NCI-H1694 treated with DMSO at 0.1 percent for 48 hours (cell line): ENCODE data around the gene MYBL2.
"Not testable (repeated sequence)": the region's sequence is repeated elsewhere in the genome, so short reads cannot be mapped to it uniquely, and the experiment has no call there.

Experiments
- DNase-seq: peaks from one replicate; lab custom pipeline; 2025; lab: John Stamatoyannopoulos, UW

The MYBL2 gene

DNA sequence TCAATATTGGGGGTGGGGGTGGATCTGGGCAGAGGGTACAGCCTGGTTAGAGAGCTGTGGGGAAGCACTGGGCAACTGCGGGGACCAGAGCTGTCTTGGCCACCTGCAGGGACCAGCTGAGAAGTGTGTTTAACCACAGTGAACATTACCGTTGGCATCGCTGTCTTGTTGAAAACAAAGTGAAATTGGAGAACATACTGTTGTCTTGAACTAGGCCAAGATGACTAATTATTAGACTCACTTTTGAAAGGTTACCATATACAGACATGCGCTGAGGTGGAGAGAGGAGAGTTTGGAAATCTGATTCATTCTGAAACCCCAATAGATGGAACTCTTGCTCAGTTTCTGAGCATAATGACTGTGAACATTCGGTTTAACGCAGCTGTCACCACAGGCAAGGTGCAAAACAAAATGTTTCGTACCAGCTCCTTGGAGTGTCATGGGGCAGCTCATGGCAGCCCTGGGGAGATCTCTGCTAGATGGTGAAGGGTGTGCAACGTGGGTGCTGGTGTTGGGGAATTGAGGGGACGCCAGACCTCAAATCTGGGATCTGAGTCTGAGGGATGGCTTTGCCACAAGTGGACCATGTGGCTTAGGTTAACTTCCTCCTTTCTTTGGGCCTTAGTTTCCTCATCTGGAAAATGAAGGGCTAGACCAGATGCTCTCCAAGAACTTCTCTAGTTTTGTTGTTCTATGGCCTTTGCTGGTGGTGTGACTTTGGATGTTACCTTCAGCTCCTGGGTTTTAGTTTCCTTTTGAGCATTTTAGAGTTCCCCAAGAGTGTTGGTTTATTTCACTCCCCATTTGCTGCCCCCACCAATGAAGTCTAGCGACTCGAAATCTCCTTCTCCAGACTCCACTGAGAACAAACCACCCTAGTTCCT is 84.5 kb downstream of the MYBL2 start:
- no peak for DNase-seq

DNA sequence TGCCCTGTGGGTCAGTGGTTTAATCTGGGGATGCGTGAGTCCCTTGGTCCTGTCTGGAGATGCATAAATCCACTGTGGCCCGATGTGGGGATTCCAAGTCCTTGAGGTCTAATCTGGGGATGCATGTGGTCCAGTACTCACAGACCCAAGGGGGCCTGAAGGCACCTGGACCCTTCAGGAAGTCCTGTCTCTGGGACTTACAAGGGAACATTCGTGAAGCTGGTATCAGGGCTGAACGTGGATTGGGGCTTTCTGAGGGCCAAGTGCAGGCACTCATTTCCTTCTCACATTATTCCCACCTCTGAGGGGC is 85.1 kb downstream of the MYBL2 start:
- DNase-seq, result no peak

DNA sequence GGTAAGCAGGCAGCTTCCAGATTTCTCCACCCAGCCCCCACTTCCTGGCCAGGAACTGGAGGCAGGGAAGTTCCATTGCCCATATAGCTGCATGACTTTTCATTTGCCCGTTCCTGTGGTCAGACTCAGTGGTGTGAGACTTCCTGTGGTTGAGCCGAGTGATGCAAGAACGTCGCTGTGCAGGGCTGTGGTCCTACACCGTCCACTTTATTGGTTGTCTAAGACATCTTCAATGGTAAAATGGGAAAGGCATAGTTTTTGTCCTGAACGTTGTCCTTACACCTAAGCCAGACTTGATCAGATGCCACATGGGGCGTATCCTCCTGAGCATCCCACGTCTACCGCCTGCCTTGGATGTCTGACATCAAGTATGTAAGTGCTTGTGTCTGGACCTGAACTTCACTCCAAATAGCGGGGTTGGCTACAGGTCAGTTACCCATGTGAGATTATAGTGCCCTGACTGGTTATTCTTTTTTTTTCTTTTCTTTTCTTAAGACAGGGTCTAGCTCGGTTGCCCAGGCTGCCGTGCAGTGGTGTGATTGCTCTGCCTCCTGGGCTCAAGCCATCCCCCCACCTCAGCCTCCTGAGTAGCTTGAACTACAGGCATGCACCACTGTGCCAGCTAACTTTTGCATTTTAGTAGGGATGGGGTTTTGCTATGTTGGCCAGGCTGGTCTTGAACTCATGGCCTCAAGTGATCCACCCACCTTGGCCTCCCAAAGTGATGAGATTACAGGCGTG is 85.8 kb downstream of the MYBL2 start:
- no peak for DNase-seq

DNA sequence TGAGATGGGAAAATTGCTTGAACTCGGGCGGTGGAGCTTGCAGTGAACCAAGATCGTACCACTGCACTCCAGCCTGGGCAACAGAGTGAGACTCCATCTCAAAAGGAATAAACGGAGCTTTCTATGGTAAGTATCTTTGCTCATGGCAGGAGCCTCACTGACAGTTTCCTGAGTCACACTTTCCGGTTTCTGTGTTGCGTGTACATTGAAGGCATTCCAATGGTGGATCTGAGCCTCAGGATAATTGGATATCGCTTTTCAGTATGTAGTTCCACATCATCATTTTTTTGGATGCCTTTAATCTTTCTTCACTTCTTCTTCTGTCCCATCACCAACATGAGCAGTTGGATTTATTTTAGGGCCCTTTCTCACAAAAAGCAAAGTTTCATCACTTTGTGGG is 88.5 kb downstream of the MYBL2 start:
- DNase-seq, result no peak

DNA sequence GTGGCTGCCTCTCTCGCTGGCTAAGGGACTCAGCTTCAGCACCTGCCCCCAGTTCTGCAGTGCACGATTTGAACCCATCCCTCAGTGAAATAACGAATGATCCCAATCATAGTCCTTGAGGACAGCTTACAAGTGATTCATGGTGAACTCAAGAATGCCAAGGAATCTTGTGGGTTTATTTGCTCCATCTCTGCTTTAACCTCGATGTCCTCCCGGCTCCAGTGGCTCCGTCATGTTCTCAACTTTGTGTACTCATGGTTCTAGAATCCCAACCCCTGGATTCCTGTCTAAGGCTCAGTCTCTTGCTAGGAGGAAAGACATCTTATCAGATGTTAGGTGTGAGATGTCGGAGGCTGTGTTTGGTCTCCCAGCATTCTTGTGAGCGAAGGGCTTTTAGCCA is 88.9 kb downstream of the MYBL2 start:
- no peak for DNase-seq

DNA sequence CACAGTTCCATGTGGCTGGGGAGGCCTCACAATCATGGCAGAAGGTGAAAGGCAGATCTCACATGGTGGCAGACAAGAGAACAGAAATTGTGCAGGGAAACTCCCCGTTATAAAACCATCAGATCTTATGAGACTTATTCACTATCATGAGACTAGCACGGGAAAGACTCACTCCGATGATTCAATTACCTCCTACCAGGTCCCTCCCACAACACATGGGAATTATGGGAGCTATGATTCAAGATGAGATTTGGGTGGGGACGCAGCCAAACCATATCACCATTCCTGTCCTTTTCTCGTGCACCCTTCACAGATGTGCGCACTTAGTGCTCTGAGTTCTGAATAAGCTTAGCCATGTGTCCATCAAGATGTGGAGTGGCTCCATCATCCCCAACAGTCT is 91.0 kb downstream of the MYBL2 start:
- DNase-seq, result not testable (repeated sequence)

DNA sequence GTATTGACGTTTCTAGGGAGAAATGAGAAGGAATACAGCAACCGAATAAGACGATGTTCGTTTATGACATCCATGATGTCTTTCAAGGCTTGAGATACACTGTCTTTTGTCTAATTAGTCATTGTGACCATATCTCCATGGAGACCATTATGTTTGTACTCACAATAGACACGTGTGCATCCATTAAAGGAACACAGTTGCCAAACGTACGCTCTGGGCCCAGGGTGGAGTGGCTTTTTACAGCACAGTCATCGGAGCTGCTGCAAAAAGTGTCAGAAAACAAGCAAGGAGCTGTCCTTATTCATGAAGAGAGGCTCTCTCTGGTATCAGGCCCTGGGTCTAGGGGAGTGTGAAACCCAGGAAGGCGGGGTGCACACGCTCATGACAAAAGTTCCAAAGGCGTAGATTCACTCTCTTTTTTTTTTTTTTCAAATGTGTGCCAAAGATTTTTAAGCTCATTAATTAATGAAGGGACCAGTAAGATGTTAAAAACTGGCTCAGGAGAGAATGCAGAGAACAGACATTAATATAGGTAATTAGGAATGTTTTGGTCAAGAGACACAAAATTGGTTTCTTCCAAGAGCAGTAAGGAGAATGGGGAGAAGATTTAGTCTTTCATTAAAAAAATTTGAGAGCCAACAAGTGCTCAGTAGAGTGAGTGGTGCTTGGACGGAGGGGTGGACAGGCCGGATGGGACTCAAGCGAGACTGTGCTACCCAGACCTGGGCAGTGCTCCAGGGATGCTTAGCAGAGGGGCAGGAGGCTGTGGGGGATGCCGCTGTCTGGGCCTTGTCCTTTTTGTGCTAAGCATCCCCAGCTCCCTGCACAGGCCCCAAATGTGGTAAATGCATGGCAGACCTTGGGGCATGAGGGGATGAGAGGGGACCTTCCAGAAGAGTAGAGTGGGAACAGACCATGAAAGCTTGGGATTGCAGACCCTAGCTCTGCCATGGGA is 94.7 kb downstream of the MYBL2 start:
- no peak for DNase-seq

DNA sequence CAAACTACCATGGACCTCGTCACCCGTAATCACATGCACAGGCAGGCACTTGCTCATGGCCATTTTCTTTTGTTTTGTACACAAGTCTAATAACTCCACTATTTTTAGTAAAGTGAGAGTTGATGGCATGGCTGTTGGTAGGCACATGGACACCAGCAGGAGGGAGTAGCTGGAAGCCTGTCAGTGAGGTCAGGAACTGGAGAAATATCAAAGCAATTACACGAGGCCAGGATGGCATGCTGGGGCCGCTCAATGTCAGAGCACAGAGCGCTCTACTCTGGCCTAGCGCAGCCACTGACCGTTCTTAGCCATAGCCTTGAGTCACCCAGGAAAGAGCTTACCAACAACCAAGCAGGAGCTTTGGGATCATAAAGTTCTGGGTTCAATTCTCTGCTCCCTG is 96.0 kb downstream of the MYBL2 start:
- DNase-seq, result no peak

DNA sequence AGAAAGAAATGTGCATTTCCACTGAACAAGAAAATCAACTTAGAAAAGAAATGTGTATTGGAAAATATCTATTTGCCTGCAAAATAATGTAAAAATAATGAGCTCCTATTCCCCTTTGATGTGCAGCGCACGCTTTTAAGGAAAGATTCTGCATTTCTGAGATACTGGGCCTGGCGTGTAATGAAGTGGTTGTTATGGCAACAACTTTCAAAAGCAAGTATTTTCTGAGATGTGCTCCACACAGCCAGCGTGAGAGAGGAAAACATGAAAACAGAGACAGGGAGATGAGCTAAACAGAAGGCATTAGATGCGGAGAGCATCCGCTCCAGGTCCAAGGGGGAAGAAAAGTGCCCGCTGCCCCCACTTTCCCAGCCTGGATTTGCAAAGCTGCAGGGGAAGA is 99.0 kb downstream of the MYBL2 start:
- no peak for DNase-seq
